DMS114 treated with DMSO at 0.1 percent for 48 hours (cell line): ENCODE measurements around the gene ITGAL.
"Not testable (repeated sequence)": the region's sequence is repeated elsewhere in the genome, so short reads cannot be mapped to it uniquely, and the experiment has no call there.

Experiments used
- DNase-seq: peaks from one replicate; lab custom pipeline; 2025; ENCODE audit not compliant: unreplicated experiment; lab: John Stamatoyannopoulos, UW

The ITGAL gene

DNA sequence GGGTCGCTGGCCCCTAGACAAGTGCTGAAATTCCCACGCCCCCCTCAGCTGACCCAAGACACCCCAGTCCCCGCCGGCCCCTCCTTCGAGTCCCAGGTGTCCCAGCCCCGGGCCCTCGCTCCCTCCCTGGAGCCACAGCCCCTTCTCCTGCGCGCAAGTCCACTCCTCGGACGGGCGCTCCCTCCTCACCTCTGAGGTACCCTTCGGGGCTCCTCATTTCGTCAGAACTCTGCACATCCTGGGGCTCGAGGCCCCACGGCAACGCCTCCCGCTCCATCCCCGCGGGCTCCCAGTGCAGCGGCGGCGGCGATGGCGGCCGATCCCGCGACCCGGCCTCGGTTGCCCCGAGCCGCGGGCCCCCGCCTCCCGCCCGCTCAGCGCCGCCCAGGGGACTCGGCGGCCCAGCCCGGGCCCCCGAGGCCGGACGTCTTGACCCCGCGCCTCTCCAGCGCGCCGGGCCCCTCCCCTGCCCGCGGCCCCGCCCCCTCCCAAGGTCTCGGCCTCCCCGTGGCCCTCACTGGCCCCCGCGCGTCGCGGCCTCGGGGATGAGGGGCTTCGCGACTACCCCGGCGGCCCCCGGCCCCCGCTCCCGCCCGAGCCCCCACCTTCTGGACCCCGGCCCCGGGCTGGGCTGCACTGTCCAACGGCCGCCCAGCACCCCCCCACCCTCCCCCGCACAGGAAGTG is 53.7 kb downstream of the ITGAL start, which contains the start of gene ZNF768:
ZNF768 (minus strand) TSS at position 430 of the 686 bp plus-strand sequence; CDS start at position 277, 153 bp downstream.
- DNase-seq, result no peak

DNA sequence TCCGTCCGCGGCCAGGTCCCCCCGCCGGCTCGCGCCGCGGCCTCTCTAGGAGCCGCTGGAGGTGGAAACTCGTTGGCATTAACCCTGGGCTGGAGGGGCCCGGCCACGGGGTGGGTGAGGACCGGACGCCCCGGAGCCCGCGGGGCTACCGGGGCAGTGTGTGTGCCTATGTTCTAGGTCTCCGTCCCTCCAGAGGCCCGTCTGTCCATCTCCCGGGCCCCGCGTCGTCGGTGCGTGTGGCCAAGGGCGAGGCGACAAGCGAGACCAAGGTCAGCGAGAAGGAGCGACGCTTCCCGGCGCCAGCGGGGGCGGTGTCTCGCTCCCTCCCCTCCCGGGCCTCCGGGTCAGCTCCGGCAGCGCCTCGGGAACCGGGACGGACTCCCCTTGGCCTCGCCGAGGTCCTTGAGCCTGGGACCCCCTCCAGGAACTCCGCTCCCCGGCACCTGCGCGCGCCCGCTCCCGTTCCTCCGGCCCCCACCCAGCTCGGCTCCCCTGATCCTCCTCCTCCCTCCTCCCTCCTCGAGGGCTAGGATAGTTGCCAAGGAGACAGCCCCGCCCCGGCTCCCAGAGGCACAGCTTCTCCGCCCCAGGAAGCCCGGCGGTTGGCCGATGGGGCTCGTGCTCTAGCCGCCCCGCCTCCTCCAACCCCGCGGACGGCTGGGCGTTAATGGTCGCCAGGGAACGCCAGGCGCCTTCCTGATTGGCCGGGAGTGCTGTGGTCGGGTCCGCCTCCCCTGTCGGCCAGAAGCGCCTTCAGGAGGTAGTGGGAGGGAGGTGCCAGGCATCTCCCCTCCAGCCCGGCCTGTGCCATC is 54.5 kb downstream of the ITGAL start:
- DNase-seq, result peak; percentile 95

DNA sequence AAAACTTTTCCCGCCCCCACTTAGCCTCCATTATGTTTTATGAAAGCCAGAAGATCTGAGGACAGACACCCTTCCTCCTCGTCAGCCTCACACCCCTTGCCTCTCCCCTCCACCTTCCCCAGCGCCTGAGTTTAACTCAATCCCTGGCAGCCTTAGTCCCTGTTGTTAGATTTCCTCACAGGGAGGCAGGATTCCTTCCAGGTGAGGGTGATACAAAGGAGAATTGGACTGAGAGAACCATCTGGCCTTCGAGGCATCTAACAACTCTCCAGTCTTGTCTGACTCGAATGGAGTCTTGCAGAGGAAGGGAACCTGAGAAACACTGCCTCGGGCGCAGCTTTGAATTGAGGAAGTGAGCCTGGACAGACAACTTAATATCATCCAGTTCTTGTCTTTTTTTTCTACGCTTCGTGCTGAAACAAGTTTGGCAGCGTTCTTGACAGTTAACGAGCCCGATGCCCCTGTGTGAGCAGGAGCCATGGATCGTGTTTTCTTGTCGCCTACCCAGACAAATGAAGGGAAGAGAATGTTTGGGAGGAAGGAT is 55.2 kb downstream of the ITGAL start:
- no peak for DNase-seq

DNA sequence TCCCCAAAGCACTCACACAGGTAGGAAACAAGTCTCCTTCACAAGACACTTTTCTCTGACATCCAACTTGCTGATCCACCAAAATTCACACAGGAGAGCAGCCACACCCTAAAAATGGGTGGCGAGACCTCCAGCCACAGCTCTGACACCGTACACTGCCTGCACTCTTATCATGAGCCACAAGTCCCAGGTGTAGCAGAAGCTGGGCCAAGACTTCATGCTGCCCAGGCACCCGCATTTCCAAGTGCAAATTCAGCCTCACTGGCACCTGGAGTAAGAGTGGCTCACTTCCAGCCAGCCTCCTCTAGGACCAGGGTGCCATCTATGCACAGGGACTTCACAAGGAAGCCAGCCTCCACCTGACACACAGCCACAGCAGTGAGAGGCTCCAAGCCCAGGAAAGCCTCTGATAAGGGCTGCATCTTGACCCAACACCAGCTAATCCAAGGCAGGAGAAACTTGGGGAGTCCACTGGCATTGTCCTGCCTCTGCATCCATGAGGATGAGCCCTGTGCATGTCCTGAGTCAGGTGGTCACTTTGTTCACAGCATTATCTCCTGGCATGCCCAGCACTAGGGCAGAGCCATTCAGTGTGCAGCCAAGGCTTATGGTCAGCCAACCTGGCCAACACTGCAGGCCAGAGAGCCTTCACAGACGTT is 56.4 kb downstream of the ITGAL start:
- no peak for DNase-seq

DNA sequence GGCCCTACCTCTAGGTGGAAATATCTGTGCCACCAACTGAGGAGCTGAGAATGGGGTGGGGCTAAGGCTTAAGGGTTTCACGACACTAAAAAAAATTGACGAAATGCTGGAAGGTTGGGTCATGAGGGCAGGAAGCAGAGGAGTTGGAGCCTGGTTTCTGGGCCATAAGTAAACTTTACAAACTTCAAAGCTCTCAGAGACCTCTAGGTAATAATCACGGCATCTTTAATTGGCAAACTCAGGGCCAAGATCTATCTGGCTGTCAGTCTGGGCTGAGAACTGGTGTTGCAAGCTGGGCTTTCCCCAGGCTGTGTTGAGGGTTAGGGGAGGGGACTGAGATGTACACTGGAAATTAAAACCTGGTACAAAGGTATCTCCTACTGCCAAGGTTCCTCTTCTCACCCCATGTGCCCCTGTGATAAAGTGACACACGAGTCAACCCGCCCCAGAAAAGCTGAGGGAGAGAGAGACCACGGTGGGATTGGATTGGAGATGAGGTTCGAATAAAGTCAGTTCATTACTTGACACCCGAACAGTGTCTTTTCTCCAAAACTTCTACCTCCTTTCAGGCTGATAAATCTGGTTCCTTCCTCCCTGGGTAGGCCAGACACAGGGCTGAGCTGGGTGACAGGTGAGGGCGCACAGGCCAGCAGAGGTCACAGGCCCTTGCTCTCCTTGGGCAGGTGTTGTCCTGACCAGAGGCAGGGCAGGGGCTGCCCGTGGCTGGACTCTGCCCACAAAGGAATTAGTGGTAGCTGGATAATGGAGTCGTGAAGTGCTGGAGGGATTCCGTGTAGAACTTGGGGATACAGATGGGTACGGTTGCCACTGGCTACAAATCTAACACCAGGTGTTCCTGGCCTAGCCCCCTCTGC is 57.9 kb downstream of the ITGAL start:
- no peak for DNase-seq

DNA sequence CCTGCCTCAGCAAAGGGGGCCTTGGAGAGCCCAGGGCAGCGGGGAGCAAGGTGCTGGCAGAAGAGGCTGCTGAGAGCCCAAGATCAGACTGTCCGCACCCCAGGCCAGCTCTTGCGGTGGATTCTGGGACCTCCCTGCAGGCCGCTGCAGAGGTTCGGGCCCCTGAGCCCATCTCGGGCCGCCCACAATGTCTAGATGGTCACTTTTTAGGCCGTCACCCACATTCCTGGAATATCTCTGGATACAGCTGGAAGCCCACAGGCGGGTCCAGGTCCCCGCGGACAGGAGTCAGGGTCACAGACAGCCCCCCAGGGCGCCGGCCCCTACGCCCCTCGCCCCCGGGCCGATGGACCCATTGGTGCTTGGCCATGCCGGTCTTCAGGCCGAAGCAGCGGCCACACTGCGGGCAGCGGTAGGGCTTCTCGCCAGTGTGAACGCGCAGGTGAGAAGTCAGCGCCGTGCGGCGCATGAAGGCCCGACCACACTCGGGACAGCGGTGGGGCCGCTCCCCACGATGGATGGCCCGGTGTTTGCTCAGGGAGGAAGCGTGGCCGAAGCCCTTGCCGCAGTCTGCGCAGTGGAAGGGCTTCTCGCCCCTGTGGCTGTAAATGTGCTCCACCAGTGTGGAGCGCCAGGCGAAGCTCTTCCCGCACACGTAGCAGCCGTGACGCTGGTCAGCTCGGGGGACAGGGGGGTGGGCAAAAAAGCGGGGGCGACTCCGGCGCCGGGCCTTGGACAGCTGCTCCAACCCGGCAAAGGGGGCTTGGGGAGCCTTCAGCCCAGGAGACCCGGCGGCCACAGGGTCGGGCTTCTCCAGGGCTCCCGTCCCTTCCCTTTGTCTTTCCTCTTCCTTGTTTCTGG is 60.0 kb downstream of the ITGAL start:
- no peak for DNase-seq

DNA sequence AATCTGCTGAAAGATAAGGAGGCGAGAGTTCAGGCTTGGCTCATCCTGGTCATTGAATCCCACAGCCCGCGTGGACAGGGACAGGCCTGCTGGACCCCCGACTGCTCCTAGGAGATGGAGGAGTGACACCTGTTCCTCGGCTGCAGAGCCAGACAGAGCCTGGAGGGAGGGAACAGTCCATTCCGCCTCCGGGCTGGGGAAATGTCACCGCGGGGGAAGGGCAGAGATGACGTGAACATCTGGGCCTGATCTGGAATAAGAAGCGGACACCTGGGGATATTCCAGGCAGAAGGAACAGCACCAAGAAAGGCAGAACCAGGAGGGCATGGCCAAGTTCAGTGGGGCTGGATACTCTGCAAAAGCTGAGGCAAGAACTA is 60.6 kb downstream of the ITGAL start:
- DNase-seq, result no peak

DNA sequence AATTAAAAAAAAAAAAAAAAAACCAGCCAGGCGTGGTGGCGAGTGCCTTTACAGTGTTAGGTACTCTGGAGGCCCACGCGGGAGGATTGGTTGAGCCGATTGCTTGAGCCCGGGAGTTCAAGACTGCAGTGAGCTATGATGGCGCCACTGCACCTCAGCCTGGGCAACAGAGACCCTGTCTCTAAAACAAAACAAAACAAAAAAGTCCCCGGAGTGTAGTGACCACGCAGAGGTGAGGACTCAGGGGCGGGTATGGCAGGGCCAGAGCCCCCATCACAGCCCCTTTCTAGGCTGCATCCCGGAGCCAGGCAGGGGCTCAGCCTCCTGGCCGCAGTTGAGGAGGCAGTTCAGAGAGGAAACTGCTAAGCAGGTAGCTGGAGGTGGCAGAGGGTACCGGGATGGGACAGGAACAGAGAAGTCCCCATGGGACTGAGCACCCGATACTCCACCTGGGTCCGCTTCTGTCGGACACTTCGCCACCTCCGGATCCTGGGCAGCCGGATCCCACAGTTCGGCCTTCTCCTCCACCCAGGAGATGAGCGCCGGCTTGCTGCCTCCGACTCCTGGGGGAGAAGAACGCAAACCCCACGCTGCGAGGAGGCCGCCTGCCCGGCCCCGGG is 61.3 kb downstream of the ITGAL start:
- no peak for DNase-seq

DNA sequence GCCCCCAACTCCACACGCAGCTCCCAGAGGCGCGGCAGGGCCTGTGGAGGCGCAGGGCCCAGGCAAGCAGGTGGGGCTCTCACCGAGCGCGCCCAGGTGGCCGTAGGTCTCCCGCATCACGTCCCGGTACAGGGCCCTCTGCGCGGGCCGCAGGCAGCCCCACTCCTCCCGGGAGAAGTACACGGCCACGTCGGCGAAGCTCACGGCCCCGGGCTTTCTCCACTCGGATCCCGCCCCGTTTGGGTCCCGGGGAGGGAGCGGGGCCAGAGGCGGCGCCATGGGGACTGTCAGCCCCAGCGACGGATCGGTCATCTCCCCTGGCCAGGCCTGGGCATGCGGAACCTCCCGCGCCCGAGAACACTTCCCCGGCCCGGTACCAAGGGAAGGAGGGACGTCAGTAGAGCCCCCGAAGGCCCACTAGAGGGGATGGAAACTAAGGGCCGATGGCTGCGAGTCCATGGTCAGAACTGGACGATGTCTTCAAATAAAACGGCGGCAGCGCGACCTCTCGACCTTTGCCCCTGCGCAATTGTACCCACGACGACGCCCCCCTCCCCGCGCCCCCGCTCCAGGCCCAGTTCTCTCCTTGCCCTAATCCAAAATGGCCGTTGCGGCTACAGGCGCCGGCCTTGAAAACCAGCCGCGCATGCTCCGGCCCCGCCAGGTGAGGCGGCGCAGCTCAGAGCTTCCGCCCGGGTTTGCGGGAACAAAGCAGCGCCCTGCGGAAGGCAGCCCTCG is 62.0 kb downstream of the ITGAL start, which contains the start of gene ZNF747:
ZNF747 (minus strand) TSS at position 491 of the 738 bp plus-strand sequence; CDS start at position 312, 179 bp downstream.
- peak; percentile 56 for DNase-seq

DNA sequence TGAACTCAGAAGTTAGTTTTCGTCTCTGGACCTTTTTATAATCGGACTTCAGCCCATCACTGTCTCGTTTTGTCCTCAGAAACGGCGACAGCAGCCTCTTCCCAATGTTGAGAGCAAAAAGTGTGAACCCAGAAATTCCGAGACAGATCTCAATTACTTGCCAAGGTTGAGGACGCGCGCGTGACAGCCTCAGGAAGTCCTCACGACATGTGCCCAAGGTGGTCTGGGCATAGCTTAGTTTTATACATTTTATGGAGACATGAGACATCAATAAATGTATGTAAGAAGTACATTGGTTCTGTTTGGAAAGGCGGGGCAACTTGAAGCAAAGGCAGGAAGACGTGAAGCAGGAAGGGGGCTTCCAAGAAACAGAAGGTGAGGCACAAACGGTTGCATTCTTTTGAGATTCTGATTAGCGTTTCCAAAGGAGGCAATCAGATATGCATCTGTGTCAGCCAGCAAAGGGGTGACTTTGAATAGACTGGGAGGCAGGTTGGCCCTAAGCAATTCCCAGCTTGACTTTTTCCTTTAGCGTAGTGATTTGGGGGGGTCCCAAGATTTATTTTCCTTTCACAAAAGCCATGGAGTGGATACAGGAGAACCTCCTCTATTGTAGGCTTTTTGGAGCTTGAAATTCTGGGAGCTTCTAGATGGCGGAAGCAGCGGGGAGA is 62.7 kb downstream of the ITGAL start:
- DNase-seq, result peak; percentile 54

DNA sequence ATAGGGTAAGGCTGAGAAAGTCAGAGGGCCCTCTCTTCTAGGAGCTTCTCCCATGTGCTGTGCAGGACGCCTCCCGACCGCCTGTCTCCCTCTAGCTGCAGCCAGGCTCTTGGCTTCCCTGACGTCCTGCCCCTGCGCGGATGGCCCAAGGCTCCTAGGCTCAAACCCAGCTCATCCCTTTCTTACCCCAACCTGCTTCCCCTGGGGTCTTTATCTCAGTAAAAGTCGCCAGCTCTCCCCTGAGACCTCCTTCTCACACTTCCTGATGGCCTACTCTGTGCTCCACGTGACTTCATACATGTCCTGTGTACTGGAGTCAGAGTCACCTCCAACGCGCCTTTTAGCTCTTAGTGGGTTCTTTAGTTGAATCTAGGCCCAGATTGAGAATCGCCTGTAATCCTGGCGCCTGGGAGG is 63.2 kb downstream of the ITGAL start:
- DNase-seq, result peak; percentile 37

DNA sequence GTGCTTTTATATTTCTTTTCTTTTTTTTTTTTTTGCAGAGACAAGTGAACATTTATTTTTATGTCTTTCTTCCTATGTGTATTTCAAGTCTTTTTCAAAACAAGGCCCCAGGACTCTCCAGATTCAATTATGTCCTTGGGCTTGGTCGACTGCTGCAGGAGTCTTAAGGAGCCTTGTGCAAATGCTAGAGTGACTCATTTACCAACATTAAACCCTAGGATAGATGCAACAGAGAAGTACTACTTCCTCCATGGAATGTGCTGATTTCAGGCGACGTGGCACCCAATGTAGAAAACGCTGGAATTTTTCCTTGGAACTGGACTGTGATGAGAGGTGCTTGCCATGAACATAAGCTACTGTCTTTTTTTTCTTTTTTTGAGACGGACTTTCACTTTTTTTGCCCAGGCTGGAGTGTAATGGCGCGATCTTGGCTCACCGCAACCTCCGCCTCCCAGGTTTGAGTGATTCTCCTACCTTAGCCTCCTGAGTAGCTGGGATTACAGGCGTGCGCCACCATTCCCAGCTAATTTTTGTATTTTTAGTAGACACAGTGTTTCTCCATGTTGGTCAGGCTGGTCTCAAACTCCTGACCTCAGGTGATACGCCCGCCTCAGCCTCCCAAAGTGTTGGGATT is 64.0 kb downstream of the ITGAL start:
- not testable (repeated sequence) for DNase-seq

DNA sequence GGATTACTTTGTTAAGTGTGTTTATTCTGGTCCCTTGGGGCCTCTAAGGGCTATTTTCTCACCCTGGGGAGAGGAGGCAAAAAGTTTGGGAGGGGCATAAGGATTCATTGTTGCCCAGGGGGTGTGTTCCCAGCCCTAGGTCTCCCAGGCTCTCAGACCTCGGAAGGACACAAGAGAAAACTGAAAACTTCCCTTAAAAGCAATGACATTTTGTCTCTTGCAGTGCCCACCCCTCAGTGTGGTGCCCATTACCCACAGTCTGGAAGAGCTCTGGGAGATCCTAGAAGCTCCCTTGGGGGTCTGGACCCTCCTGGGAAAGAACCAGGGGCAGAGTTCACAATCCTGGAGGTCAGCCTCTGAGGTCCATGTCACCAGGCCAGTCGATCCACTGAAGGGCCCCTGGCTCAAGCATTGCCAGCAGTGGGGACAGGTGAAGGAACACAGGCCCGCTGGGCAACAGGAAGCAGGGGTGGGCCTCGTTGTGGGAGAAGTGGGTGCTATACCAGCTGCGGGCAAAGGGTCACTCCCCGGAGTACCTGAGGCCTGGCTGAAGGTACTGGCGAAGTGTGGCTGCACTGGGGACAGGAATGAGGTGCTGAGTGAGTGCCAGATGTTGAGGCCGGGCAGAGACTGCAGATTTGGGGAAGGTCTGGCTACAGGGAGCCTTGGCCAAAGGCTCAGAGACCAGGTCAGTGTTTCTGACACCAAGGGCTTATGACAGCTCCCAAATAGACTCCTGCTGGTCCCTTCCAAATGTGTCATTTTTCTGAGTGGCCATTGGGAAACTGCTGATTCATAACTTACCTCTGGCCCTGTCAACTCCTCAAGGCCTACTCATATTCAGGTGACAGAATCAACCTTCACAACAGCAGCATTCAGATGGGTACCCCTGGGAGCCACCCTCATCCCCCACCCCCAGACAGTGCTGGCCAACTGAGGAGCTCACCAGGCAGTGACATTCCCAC is 66.7 kb downstream of the ITGAL start:
- DNase-seq, result no peak

DNA sequence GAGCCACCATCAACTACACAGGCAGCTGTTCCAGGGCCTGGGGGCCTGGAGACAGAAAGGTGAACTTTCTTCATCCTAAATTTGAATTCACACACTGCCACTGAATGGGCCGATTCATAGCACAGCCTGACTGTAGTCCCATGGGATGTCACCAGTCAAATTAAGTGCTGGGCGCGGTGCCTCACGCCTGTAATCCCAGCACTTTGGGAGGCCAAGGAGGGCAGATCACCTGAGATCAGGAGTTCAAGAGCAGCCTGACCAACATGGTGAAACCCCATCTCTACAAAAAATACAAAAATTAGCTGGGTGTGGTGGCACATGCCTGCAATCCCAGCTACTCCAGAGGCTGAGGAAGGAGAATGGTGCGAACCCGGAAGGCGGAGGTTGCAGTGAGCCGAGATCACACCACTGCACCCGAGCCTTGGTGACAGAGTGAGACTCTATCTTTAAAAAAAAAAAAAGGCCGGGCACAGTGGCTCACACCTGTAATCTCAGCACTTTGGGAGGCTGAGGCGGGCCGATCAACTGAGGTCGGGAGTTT is 67.5 kb downstream of the ITGAL start:
- not testable (repeated sequence) for DNase-seq

DNA sequence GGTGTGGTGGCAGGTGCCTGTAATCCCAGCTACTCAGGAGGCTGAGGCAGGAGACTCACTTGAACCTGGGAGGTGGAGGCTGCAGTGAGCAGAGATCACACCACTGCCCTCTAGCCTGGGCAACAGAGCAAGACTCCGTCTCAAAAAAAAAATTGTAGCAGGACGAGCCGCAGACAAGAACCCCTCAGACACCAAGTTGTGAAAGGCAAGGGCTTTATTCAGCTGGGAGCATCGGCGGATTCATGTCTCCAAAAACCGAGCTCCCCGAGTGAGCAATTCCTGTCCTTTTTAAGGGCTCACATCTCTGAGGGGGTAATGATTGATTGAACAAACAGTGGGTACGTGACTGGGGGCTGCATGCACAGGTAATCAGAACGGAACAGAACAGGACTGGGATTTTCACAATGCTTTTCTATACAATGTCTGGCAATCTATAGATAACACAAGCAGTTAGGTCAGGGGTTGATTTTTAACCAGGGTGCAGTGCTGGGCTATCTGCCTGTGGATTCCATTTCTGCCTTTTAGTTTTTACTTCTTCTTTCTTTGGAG is 68.4 kb downstream of the ITGAL start:
- not testable (repeated sequence) for DNase-seq
